Right forelimb (tissue), 1 donor: ENCODE measurements around the gene NAV2.
A peak's percentile ranks its signal among the peaks of the same experiment; 100 is the strongest.

Source experiments
- DNase-seq: peaks from one replicate; pipeline ENCODE4 v3.0.0-alpha.2; 2018

Gene NAV2

GRCh38 chr11:19788435-19788834 lies 75.8 kb downstream of the NAV2 start:
- no peak for DNase-seq

GRCh38 chr11:19789245-19789644 lies 76.6 kb downstream of the NAV2 start:
- no peak for DNase-seq

- DNase-seq: peak; percentile 58
Observed at GRCh38 chr11:19789835-19790710, 77.4 kb downstream of the NAV2 start.

GRCh38 chr11:19790831-19791552 lies 78.4 kb downstream of the NAV2 start:
- DNase-seq: no peak

GRCh38 chr11:19792510-19792909 lies 79.9 kb downstream of the NAV2 start:
- DNase-seq: no peak

GRCh38 chr11:19793326-19793725 lies 80.7 kb downstream of the NAV2 start:
- no peak for DNase-seq

GRCh38 chr11:19794161-19794560 lies 81.5 kb downstream of the NAV2 start:
- DNase-seq: no peak

GRCh38 chr11:19795082-19795481 lies 82.4 kb downstream of the NAV2 start:
- no peak for DNase-seq

GRCh38 chr11:19800162-19800561 lies 87.5 kb downstream of the NAV2 start:
- DNase-seq: no peak

- no peak for DNase-seq
Observed at GRCh38 chr11:19800714-19801519, 88.3 kb downstream of the NAV2 start.

- DNase-seq: no peak
Observed at GRCh38 chr11:19802773-19803293, 90.2 kb downstream of the NAV2 start.

- DNase-seq: no peak
Observed at GRCh38 chr11:19803506-19803998, 90.9 kb downstream of the NAV2 start.

- DNase-seq: no peak
Observed at GRCh38 chr11:19805376-19805775, 92.7 kb downstream of the NAV2 start.

- no peak for DNase-seq
Observed at GRCh38 chr11:19805827-19806226, 93.2 kb downstream of the NAV2 start.

GRCh38 chr11:19806251-19806650 lies 93.6 kb downstream of the NAV2 start:
- DNase-seq: no peak

- DNase-seq: no peak
Observed at GRCh38 chr11:19808076-19808911, 95.7 kb downstream of the NAV2 start.

- DNase-seq: no peak
Observed at GRCh38 chr11:19810852-19811251, 98.2 kb downstream of the NAV2 start.

- no peak for DNase-seq
Observed at GRCh38 chr11:19811380-19811779, 98.7 kb downstream of the NAV2 start.

- DNase-seq: no peak
Observed at GRCh38 chr11:19812096-19812495, 99.5 kb downstream of the NAV2 start.

- no peak for DNase-seq
Observed at GRCh38 chr11:19812710-19813109, 100.1 kb downstream of the NAV2 start.

GRCh38 chr11:19813158-19813879 lies 100.7 kb downstream of the NAV2 start:
- no peak for DNase-seq
